HepG2 (cell line): ENCODE measurements around the gene DDX10. TPM values are rescaled to one million over a fixed set of nuclear protein-coding genes. Genes with fewer than 3 reads are reported as not detected.

Experiments used
- ATAC-seq: fragments of 200-7000 bp; cut with Tn5 transposase; 3 replicates; pipeline ENCODE4 v1.9.1; 2020; ENCODE audit warnings: mild to moderate bottlenecking, moderate library complexity
- BruUV-seq: library from RNA; stranded (reverse); fragments of 400-500 nt; replicated peaks from 2 replicates; lab custom pipeline; 2021; lab: Mats Ljungman, UMichigan
- CTCF ChIA-PET: fragments of 300-600 bp; formaldehyde crosslinking; extraction: SDS; loops from one replicate; lab custom pipeline; 2021; ENCODE audit warnings: low total read pairs, inconsistent platforms, low intra/inter-chr PET ratio; lab: Yijun Ruan, JAX
- POLR2A ChIA-PET: fragments of 350-600 bp; sonication (Branson Sonifier 250); formaldehyde crosslinking; loops from one replicate; lab custom pipeline; 2020; ENCODE audit warnings: antibody characterized with exemption, inconsistent platforms; lab: Yijun Ruan, JAX
- DNase-seq: peaks from one replicate; pipeline ENCODE4 v3.0.0-alpha.2; 2015; ENCODE audit warnings: low spot score
- FAIRE-seq: peaks from 3 replicates; lab custom pipeline; 2011; peaks lifted over from hg19 to GRCh38; lab: Jason Lieb, UNC
- H2AFZ ChIP-seq: one replicate; pipeline ENCODE4 v1.6.1; 2011; ENCODE audit warnings: low read length, inconsistent platforms
- H3K27ac ChIP-seq: fragments of 300-600 bp; 3 replicates; pipeline ENCODE4 v1.8.0; 2011; ENCODE audit warnings: mixed run types, mild to moderate bottlenecking, mixed read lengths, low read length, inconsistent platforms; ENCODE audit not compliant: insufficient read depth; ENCODE audit errors: extremely low read length
- H3K27me3 ChIP-seq, 2 experiments: fragments of 200-600 bp in 1 of 2; 2 replicates in 1 of 2; 3 replicates in 1 of 2; pipeline versions ENCODE4 v1.6.0 to v1.8.0; 2011; ENCODE audit warnings: low read length in 2 of 2, mild to moderate bottlenecking in 2 of 2, moderate library complexity in 2 of 2, inconsistent platforms in 1 of 2; ENCODE audit not compliant: insufficient read depth in 2 of 2, control insufficient read depth in 1 of 2
- H3K36me3 ChIP-seq, 2 experiments: fragments of 200-600 bp in 1 of 2; replicated peaks in 1 of 2; 2 replicates in 1 of 2; 3 replicates in 1 of 2; pipeline versions ENCODE4 v1.5.1 to v1.8.0; 2011; ENCODE audit warnings: low read length in 2 of 2, inconsistent platforms in 1 of 2; ENCODE audit not compliant: insufficient read depth in 2 of 2, control insufficient read depth in 1 of 2
- H3K4me1 ChIP-seq: 2 replicates; pipeline ENCODE4 v1.5.1; 2012; ENCODE audit warnings: low read length, inconsistent platforms; ENCODE audit not compliant: insufficient read depth
- H3K4me2 ChIP-seq: 2 replicates; pipeline ENCODE4 v1.6.0; 2011; ENCODE audit warnings: low read depth, low read length, inconsistent platforms
- H3K4me3 ChIP-seq, 3 experiments: fragments of 200-600 bp in 1 of 3; sonication (generic), shearing (Covaris generic) in 1 of 3; replicated peaks in 1 of 3; 2 replicates each; pipeline ENCODE4 v1.5.1; 2011 to 2016; ENCODE audit warnings: low read length in 3 of 3, inconsistent platforms in 2 of 3, low read depth in 2 of 3, mild to moderate bottlenecking in 2 of 3, control low read depth in 1 of 3, mixed read lengths in 1 of 3; ENCODE audit not compliant: insufficient read depth in 1 of 3
- H3K79me2 ChIP-seq: one replicate; pipeline ENCODE4 v1.6.1; 2011; ENCODE audit warnings: low read length, inconsistent platforms; ENCODE audit not compliant: insufficient read depth
- H3K9ac ChIP-seq: 2 replicates; pipeline ENCODE4 v1.6.0; 2011; ENCODE audit warnings: mild to moderate bottlenecking, low read depth, low read length, inconsistent platforms; ENCODE audit not compliant: insufficient read depth
- H3K9me3 ChIP-seq: 2 replicates; pipeline ENCODE4 v1.5.1; 2012; ENCODE audit warnings: mild to moderate bottlenecking, low read length
- H4K20me1 ChIP-seq: 2 replicates; pipeline ENCODE4 v1.6.0; 2011; ENCODE audit warnings: inconsistent platforms, mild to moderate bottlenecking, low read length, moderate library complexity; ENCODE audit not compliant: insufficient read depth
- DR1 ChIP-seq: sonication (generic); formaldehyde crosslinking; IDR thresholded peaks from 2 replicates; pipeline ENCODE4 v1.8.0; 2021; ENCODE audit warnings: mild to moderate bottlenecking, missing genetic modification reagents, inconsistent platforms
- FOXM1 ChIP-seq: sonication (generic); formaldehyde crosslinking; IDR thresholded peaks from 2 replicates; pipeline ENCODE4 v1.5.0; 2020; ENCODE audit warnings: missing genetic modification reagents
- GLMP ChIP-seq: sonication (generic); formaldehyde crosslinking; IDR thresholded peaks from 2 replicates; pipeline ENCODE4 v1.9.0; 2021; ENCODE audit warnings: missing genetic modification reagents, mild to moderate bottlenecking, borderline replicate concordance
- KMT2A ChIP-seq: sonication (generic); formaldehyde crosslinking; IDR thresholded peaks from 2 replicates; pipeline ENCODE4 v1.4.0; 2020; ENCODE audit warnings: missing genetic modification reagents
- MIER3 ChIP-seq: IDR thresholded peaks from 2 replicates; pipeline ENCODE4 v1.6.1; 2016; ENCODE audit warnings: missing compliant biosample characterization, borderline replicate concordance
- MXI1 ChIP-seq: IDR thresholded peaks from 3 replicates; pipeline ENCODE4 v1.6.1; 2012; ENCODE audit warnings: low read depth, low read length, inconsistent platforms, borderline replicate concordance
- RBFOX2 ChIP-seq: fragments of 200-400 bp; formaldehyde crosslinking; IDR thresholded peaks from 2 replicates; pipeline ENCODE4 v1.6.1; 2017; ENCODE audit warnings: low read depth, mild to moderate bottlenecking, low read length
- YEATS4 ChIP-seq: sonication (generic); formaldehyde crosslinking; IDR thresholded peaks from 2 replicates; pipeline ENCODE4 v1.4.0; 2020; ENCODE audit warnings: missing genetic modification reagents, borderline replicate concordance
- ZNF512B ChIP-seq: sonication (generic); formaldehyde crosslinking; IDR thresholded peaks from 2 replicates; pipeline ENCODE4 v1.5.1; 2020; ENCODE audit warnings: missing genetic modification reagents, mild to moderate bottlenecking, borderline replicate concordance
- ZSCAN25 ChIP-seq: sonication (generic); formaldehyde crosslinking; IDR thresholded peaks from 2 replicates; pipeline ENCODE4 v1.8.0; 2022; ENCODE audit warnings: mild to moderate bottlenecking, missing genetic modification reagents
- WGBS: methylation state at CpG from one replicate; pipeline ENCODE4 v1.1.6; 2017; ENCODE audit warnings: low lambda C conversion rate; 5-methylcytosine and 5-hydroxymethylcytosine counted together
- in situ Hi-C: cut with HindIII; loops from 2 replicates; pipeline ENCODE4 v1.10.0; 2017; ENCODE audit warnings: low pct_unique_long_range_greater_than_20kb; ENCODE audit not compliant: extremely low pct_ligation_motif_present
- intact Hi-C: fragments of 100-400 bp; cut with micrococcal nuclease; formaldehyde crosslinking; loops from one replicate; pipeline ENCODE4 v1.10.0; 2022; ENCODE audit not compliant: unreplicated experiment
- polyA plus RNA-seq, 8 experiments: library from polyadenylated mRNA; depleted of rRNA in 3 of 8; stranded (reverse) in 7 of 8; unstranded in 1 of 8; fragments of >200 nt; fragmentation: Illumina TruSeq in 4 of 8; extraction: Trizol in 4 of 8; gene quantifications; 2 replicates each; pipeline versions ENCODE4 v1.2.1 to v1.2.3, GENCODE V29; 2011 to 2016; ENCODE audit warnings: low read depth in 4 of 8, missing spikeins in 1 of 8, mixed read lengths in 1 of 8; ENCODE audit not compliant: insufficient read depth in 1 of 8
- total RNA-seq, 5 experiments: library from RNA; depleted of rRNA; stranded (reverse); fragments of >200 nt; fragmentation: Illumina TruSeq; extraction: Trizol; gene quantifications; 2 replicates each; pipeline ENCODE4 v1.2.3, GENCODE V29; 2016; ENCODE audit warnings: low read depth in 1 of 5

Gene DDX10
- total and polyA plus RNA-seq, 2 of the 13 experiments (the other 11 are each of a cell fraction or from before 2014, with no cell fraction given), result 17.0 to 32.0 TPM

GRCh38 chr11:108713076-108713790 lies 48.4 kb downstream of the DDX10 start:
- H3K4me2 ChIP-seq, result no peak overlapping the region
- peaks cover 8% of the 10 kb centered on the region for H3K9me3 ChIP-seq
- H3K9ac ChIP-seq, result no peak overlapping the region
- no peaks in the 10 kb centered on the region; the same call in 1 of the 2 replicates for H4K20me1 ChIP-seq
- no peak overlapping the region for H3K27ac ChIP-seq
- peaks cover 4 to 24% of the 10 kb centered on the region in 2 experiments for H3K36me3 ChIP-seq
- CTCF ChIA-PET, result no interaction called here
- DNase-seq (no peak), FAIRE-seq (no peak), ATAC-seq (no peak)
- H2AFZ ChIP-seq, result no peak overlapping the region
- in situ Hi-C loops, result no loop called here
- intact Hi-C loops, result no loop called here
- BruUV-seq, result no TSS peak
- H3K4me1 ChIP-seq, result peaks cover 20% of the 10 kb centered on the region
- peaks cover 3% of the 10 kb centered on the region for H3K79me2 ChIP-seq
- POLR2A ChIA-PET, result no interaction called here
- WGBS, result 97% methylated on average over 4 of the region's 4 CpGs
- no peaks in the 10 kb centered on the region for H3K27me3 ChIP-seq
- H3K4me3 ChIP-seq, result no peak overlapping the region
- TF ChIP-seq MIER3 (CRISPR knock-in tag), result no peak
- TF ChIP-seq YEATS4 (CRISPR knock-in tag), result no peak
- no peak for TF ChIP-seq DR1
- TF ChIP-seq RBFOX2, result no peak
- TF ChIP-seq FOXM1 (CRISPR knock-in tag), result no peak
- TF ChIP-seq GLMP (CRISPR knock-in tag), result no peak
- TF ChIP-seq ZSCAN25 (CRISPR knock-in tag), result no peak
- TF ChIP-seq ZNF512B (CRISPR knock-in tag), result no peak
- TF ChIP-seq MXI1, result no peak
- no peak for TF ChIP-seq KMT2A
